ENCODE results near the gene KCNC1.

DNA sequence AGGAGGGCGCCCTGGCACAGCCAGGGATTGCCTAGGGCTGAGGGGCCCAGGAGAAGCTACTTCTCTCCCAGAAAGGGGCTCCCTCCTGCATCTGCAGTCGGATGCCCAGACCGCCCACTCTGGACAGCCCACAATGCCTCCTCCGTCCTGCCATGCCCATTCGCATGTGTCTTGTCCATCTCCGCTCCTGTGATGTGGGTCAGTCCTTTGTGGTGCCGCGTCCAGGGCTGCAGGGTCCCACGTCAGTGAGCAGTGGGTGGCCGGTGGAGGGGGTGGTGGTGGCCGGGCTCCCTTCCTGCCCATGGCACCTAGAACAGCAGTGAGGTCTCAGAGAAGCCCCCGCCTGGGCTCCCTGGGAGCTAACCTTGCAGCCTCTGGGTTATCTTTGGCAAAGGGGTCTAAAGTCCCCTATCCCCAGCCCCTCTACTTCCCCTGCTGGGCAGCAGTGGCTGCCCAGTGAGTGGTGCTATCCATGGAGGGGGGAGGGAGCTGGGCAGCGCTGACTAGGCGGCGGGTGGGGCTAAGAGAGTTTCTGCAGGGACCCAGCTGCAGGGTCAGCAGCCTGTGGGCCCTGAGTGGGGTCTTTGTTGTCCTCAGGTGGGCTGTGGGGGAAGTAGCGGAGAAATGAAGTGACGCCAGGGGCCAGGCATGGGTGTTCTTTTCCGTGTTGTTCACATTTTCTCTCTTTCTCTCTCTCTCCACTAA is 41.1 kb downstream of the KCNC1 start:
- no peak for TF ChIP-seq POLR2A (IDR thresholded peaks at IDR 0.05; ENCODE audit: low read length)
- no peak for TF ChIP-seq GATA1 (IDR thresholded peaks at IDR 0.05; ENCODE audit: low read depth, low read length)

Data from erythroblast (primary cell).